ENCODE results near the gene NADSYN1. TPM values are rescaled to one million over a fixed set of nuclear protein-coding genes. Genes with fewer than 3 reads are reported as not detected.
A peak's percentile ranks its signal among the peaks of the same experiment; 100 is the strongest.
"Not testable (repeated sequence)": the region's sequence is repeated elsewhere in the genome, so short reads cannot be mapped to it uniquely, and the experiment has no call there.

Gene NADSYN1
- total and polyA plus RNA-seq, 8 donors = 53.2 to 78.9 (median 61.9) TPM

DNA sequence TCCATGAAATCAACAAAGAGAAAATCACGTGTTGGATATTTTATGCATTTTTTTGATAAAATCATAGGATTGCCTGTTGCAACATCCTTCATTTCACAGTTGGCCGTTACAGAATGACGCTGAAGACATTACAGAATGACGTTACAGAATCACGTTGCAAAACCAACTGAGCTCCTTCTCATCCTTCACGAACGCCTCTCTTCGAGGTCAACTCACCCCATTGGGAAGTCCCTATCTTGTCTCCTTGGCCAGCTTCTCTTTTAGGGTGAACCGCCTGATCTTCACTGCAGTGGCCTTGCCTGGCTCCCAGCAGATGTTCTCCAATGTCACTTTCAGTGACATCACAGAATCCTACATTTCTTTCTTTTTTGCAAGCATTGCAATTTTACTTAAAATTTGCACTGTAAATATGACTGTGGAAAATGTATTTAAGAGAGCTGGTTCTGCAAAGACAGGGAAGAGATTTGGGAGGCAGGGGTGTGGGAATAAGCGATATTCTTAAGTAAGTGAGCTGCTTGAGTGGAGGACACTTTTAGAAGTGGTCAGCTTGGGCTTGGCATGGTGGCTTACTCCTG lies 79.1 kb downstream of the NADSYN1 start:
- Histone ChIP-seq H3K36me3 (no peaks in the 10 kb centered on the region), H3K4me1 (no peaks in the 10 kb centered on the region), H3K27ac (no peak overlapping the region), H3K27me3 (no peaks in the 10 kb centered on the region), H3K4me3 (no peak overlapping the region), H3K9me3 (no peaks in the 10 kb centered on the region)
- TF ChIP-seq, protein P1, sequence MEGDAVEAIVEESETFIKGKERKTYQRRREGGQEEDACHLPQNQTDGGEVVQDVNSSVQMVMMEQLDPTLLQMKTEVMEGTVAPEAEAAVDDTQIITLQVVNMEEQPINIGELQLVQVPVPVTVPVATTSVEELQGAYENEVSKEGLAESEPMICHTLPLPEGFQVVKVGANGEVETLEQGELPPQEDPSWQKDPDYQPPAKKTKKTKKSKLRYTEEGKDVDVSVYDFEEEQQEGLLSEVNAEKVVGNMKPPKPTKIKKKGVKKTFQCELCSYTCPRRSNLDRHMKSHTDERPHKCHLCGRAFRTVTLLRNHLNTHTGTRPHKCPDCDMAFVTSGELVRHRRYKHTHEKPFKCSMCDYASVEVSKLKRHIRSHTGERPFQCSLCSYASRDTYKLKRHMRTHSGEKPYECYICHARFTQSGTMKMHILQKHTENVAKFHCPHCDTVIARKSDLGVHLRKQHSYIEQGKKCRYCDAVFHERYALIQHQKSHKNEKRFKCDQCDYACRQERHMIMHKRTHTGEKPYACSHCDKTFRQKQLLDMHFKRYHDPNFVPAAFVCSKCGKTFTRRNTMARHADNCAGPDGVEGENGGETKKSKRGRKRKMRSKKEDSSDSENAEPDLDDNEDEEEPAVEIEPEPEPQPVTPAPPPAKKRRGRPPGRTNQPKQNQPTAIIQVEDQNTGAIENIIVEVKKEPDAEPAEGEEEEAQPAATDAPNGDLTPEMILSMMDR (IDR thresholded peaks at IDR 0.05) = no peak
- ATAC-seq (no peak), DNase-seq (peak in 1 of 4 donors; percentile 2)
- intact Hi-C loops (cut with DNase I) = no loop called here

DNA sequence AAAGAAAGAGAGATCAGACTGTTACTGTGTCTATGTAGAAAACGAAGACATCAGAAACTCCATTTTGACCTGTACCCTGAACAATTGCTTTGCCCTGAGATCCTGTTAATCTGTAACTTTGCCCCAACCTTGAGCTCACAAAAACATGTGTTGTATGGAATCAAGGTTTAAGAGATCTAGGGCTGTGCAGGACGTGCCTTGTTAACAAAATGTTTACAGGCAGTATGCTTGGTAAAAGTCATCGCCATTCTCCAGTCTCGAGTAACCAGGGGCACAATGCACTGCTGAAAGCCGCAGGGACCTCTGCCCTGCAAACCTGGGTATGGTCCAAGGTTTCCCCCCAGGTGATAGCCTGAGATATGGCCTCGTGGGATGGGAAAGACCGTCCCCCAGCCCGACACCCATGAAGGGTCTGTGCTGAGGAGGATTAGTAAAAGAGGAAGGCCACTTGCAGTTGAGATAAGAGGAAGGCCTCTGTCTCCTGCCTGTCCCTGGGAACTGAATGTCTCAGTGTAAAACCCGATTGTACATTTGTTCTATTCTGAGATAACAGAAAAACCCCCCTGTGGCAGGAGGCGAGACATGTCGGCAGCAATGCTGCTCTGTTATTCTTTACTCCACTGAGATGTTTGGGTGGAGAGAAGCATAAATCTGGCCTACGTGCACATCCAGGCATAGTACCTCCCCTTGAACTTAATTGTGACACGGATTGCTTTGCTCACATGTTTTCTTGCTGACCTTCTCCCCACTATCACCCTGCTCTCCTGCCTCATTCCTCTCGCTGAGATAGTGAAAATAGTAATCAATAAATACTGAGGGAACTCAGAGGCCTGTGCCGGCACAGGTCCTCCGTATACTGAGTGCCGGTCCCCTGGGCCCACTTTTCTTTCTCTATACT lies 82.0 kb downstream of the NADSYN1 start:
- H3K4me3 ChIP-seq; intact Hi-C loops (cut with DNase I); ATAC-seq; H3K9me3 ChIP-seq; H3K4me1 ChIP-seq; H3K27me3 ChIP-seq; H3K27ac ChIP-seq; DNase-seq; H3K36me3 ChIP-seq: not testable (repeated sequence)

DNA sequence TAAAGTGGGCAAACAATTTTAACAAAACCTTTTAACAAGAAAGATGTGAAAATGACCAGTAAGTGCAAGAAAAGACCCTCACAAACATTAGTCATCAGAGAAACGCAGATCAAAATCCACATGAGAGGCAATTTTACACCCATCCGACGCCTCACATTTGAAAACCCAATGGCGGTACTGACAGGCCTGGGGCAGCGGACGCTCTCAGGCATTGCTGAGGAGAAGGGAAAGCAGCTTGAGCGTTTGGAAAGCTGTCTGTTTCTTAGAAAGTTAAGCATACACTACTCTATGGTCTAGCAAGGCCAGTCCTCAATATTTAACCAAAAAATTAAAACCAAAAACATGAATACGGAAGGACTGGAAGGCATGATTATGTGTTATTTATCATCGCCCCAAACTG lies 82.8 kb downstream of the NADSYN1 start:
- intact Hi-C loops (cut with DNase I) = no loop called here

DNA sequence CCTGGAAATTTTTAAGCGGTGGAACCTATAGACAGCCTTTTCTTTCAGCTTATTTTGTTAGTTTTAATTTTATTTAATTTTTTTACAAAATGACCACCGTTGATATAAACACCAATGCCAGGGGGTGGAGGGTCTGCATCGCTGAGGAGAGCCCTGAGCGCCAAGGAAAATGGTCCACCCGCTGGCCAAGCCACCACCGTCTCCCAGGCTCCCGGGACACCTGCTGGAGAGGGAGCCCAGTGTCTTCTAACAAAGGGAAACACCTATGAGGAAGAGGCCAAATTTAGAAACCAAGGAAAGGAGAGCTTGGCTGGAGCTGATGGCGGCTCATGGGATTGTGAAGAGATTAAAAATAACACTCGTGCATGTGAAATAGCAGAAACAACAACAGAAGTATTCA lies 84.5 kb downstream of the NADSYN1 start:
- Histone ChIP-seq H3K4me1 (no peaks in the 10 kb centered on the region), H3K9me3 (no peaks in the 10 kb centered on the region), H3K36me3 (no peaks in the 10 kb centered on the region), H3K27ac (no peak overlapping the region), H3K27me3 (no peaks in the 10 kb centered on the region), H3K4me3 (no peak overlapping the region)
- DNase-seq = no peak
- intact Hi-C loops (cut with DNase I) = no loop called here
- TF ChIP-seq, protein P1 (IDR thresholded peaks at IDR 0.05) = no peak
- no peak for ATAC-seq

More for the DNA sequence above, 82.8 kb downstream of the NADSYN1 start:
- H3K4me3 ChIP-seq = no peak overlapping the region
- DNase-seq (no peak), ATAC-seq (no peak)
- H3K27ac ChIP-seq = no peak overlapping the region
- H3K4me1 ChIP-seq = no peaks in the 10 kb centered on the region
- no peaks in the 10 kb centered on the region for H3K36me3 ChIP-seq
- TF ChIP-seq, protein P1 (IDR thresholded peaks at IDR 0.05) = no peak
- no peaks in the 10 kb centered on the region for H3K27me3 ChIP-seq
- H3K9me3 ChIP-seq = no peaks in the 10 kb centered on the region

DNA sequence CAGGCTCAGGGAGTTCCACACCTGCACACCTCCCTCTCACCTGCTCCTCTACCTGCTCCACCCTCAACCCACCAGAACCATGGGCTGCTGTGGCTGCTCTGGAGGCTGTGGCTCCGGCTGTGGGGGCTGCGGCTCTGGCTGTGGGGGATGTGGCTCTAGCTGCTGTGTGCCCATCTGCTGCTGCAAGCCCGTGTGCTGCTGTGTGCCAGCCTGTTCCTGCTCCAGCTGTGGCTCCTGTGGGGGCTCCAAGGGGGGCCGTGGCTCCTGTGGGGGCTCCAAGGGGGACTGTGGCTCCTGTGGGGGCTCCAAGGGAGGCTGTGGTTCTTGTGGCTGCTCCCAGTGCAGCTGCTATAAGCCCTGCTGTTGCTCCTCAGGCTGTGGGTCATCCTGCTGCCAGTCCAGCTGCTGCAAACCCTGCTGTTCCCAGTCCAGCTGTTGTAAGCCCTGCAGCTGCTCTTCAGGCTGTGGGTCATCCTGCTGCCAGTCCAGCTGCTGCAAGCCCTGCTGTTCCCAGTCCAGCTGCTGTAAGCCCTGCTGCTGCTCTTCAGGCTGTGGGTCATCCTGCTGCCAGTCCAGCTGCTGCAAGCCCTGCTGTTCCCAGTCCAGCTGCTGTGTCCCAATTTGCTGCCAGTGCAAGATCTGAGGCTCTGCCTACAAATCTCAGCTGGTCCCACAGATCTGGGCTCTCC lies 85.1 kb downstream of the NADSYN1 start, which contains the start of gene KRTAP5-8:
KRTAP5-8 (plus strand) TSS at position 49 of the 689 bp plus-strand sequence; CDS start at position 80, 31 bp downstream.
- not testable (repeated sequence) for ATAC-seq, H3K27ac ChIP-seq

DNA sequence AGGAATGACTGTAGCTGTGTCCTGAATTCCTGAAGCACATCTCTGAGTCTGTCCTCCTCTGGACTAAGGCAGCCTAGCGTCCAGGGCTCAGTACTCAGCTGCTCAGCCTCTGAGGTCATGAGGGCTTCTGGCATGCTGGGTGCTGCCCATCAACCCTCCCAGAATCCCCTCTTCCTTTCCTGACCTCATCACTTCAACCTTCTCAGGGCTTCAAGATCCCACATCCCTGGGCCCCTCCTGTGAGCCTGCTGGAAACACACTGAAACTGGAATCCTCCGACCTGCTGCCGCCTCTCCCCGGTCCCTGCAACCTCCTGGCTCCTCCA lies 85.6 kb downstream of the NADSYN1 start:
- Histone ChIP-seq H3K9me3 (no peaks in the 10 kb centered on the region), H3K4me1 (no peaks in the 10 kb centered on the region), H3K27me3 (no peaks in the 10 kb centered on the region), H3K4me3 (no peak overlapping the region), H3K36me3 (no peaks in the 10 kb centered on the region), H3K27ac (no peak overlapping the region)
- DNase-seq = no peak
- intact Hi-C loops (cut with DNase I) = no loop called here
- TF ChIP-seq, protein P1 (IDR thresholded peaks at IDR 0.05) = no peak
- ATAC-seq = no peak

More for the DNA sequence above, 85.1 kb downstream of the NADSYN1 start, which contains the start of gene KRTAP5-8:
- H3K4me3 ChIP-seq; H3K9me3 ChIP-seq; H3K27me3 ChIP-seq; intact Hi-C loops (cut with DNase I); H3K4me1 ChIP-seq; H3K36me3 ChIP-seq: not testable (repeated sequence)
- peak in 1 of 4 donors; percentile 28 for DNase-seq
